LNCaP clone FGC (cell line): ENCODE data around the gene LRRC47.

ENCODE experiments used
- DNase-seq: peaks from one replicate; pipeline ENCODE4 v3.0.0-alpha.2; 2011; ENCODE audit warnings: low read depth
- H3K4me3 ChIP-seq: 2 replicates; pipeline ENCODE4 v1.5.1; 2011; ENCODE audit warnings: mild to moderate bottlenecking, low read depth, low read length, control low read depth
- CTCF ChIP-seq: IDR thresholded peaks from 2 replicates; pipeline ENCODE4 v1.5.1; 2012; ENCODE audit warnings: mild to moderate bottlenecking; ENCODE audit not compliant: control insufficient read depth, insufficient read depth; ENCODE audit errors: extremely low read depth

LRRC47 gene

DNA sequence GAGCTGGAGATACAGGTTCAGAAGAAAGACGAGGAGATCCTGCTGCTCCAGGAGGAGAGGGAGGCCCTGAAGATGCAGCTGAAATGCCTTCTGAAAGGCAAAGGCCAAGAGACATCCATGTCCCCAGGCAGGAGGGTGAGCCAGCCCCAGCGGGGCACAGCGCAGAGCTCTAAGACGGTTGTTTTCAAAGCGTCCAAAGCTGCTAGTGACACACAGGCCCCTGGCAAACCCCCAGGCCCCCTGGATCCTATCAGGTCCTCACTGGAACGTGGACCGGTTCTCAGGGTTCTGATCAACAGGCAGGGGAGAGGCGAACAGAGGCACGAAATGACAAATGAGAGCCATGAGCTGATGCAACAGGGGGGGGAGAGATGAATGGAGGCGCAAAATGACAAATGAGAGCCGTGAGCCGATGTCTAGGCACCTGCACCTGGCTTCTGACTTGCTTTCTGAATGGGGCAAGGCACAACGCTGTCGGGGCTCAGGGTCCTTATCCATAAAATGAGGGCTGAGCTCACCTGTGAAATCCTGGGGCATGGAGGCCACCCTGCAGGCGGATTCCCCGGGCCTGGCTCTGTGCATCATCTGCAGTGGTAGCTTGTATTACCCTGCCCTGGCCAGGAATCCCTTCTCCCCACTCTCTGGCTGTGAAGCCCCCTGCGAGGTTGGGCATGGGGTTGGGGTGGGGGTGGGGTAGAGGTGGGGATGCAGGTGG lies 34.8 kb downstream of the LRRC47 start:
- H3K4me3 ChIP-seq, result no peak overlapping the region
- TF ChIP-seq CTCF, result no peak
- DNase-seq, result no peak

DNA sequence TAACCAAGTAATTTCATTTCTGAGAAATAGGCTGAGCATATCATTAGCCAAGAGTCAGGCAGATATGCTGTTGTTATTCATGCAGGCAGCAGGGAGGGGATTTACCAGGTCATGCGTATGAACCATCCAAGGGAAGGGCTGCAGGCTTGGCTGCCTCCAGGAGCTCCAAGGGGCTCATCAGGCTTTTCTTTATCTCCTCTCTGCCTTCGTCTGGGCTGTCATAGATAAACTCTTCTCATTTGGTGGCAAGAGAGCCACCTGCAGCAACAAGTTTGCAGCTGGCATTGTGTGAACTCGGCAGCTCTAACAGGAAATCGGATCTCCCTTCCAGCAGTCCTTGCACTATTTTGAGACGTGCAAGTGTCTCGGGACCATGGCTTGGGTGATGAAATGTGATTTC lies 36.5 kb downstream of the LRRC47 start:
- no peak for DNase-seq
- no peak overlapping the region for H3K4me3 ChIP-seq
- no peak for TF ChIP-seq CTCF

DNA sequence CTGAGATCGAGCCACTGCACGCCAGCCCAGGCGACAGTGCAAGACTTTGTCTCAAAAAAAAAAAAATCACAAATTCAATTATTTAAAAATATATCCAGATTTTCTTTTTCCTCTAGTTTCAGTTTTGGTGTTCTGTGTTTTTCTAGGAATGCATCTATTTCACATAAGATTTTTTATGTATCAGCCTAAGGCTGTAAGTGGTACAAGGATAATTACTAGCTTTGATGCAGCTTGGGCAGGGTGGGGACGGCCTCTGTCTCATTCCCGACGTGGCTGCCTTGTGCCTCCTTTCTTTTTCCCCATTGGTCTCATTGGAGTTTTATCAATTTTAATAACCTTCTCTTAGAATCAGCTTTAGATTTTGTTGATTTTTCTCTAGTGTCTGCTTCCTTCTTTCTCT lies 37.1 kb downstream of the LRRC47 start:
- H3K4me3 ChIP-seq, result no peak overlapping the region
- TF ChIP-seq CTCF, result no peak
- no peak for DNase-seq

DNA sequence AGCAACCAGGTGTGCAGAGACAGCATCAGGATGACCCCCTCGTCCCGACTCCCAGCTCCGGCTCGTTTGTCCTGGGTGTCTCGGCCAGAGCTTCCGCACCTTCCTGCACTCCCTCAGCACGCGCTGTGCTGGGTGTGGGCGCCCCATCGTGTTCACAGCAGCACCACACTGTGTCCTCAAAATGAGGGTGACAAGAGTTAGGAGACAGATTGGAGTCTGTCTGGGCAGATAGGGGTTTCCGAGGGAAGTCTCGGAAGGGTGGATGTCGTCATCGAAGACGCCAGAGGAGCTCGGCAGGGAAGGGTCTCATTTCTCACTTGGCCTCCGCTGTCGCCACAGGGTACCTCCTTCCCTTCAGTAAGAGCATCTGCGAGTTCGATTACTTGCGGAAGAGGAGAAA lies 39.9 kb downstream of the LRRC47 start:
- TF ChIP-seq CTCF, result no peak
- DNase-seq, result no peak
- no peak overlapping the region for H3K4me3 ChIP-seq

GRCh38 chr1:3753656-3754454 lies 42.4 kb downstream of the LRRC47 start:
- no peak for TF ChIP-seq CTCF
- H3K4me3 ChIP-seq, result no peak overlapping the region

DNA sequence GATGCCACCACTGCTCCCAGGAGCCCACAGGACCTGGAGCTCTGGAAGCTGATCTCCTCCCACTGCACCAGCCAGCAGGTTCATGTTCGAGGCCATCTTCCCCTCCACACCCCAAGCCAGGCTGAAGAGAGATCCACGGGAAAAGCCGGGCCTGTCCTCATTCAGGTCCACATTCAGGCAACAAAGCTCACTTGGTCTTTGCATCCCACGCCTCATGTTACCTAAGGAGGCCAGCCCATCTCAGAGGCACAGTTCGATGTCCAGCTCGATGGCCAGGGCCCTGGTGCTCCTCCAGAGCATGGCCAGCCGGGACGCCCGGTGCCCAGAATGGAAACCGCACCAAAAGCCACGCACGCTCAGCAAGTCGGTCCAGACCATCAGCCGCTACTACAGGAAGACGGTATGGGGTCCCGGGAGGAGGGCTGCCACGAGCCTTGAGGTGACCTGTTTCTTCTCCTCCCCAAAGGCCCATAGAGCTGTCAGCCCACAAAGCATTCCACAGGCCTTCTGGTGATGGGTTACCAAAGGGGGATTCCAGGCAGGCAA lies 43.8 kb downstream of the LRRC47 start, which contains the start of gene CCDC27:
TSS of gene CCDC27 (plus strand) at position 51 of the 546 bp plus-strand sequence. CDS start at position 83, 32 bp downstream.
- no peak for TF ChIP-seq CTCF
- no peak within 1 kb of the TSS for H3K4me3 ChIP-seq
- no peak for DNase-seq

More at GRCh38 chr1:3753656-3754454, 42.4 kb downstream of the LRRC47 start:
- no peak for DNase-seq
